HepG2 (cell line): ENCODE data around the gene SLC13A3. TPM values are rescaled to one million over a fixed set of nuclear protein-coding genes. Genes with fewer than 3 reads are reported as not detected.

Experiments used
- ATAC-seq: fragments of 200-7000 bp; cut with Tn5 transposase; 3 replicates; pipeline ENCODE4 v1.9.1; 2020; ENCODE audit warnings: mild to moderate bottlenecking, moderate library complexity
- BruUV-seq: library from RNA; stranded (reverse); fragments of 400-500 nt; replicated peaks from 2 replicates; lab custom pipeline; 2021; lab: Mats Ljungman, UMichigan
- CTCF ChIA-PET: fragments of 300-600 bp; formaldehyde crosslinking; extraction: SDS; loops from one replicate; lab custom pipeline; 2021; ENCODE audit warnings: low total read pairs, inconsistent platforms, low intra/inter-chr PET ratio; lab: Yijun Ruan, JAX
- POLR2A ChIA-PET: fragments of 350-600 bp; sonication (Branson Sonifier 250); formaldehyde crosslinking; loops from one replicate; lab custom pipeline; 2020; ENCODE audit warnings: antibody characterized with exemption, inconsistent platforms; lab: Yijun Ruan, JAX
- DNase-seq: peaks from one replicate; pipeline ENCODE4 v3.0.0-alpha.2; 2015; ENCODE audit warnings: low spot score
- FAIRE-seq: peaks from 3 replicates; lab custom pipeline; 2011; peaks lifted over from hg19 to GRCh38; lab: Jason Lieb, UNC
- H2AFZ ChIP-seq: one replicate; pipeline ENCODE4 v1.6.1; 2011; ENCODE audit warnings: low read length, inconsistent platforms
- H3K27ac ChIP-seq: fragments of 300-600 bp; 3 replicates; pipeline ENCODE4 v1.8.0; 2011; ENCODE audit warnings: mixed run types, mild to moderate bottlenecking, mixed read lengths, low read length, inconsistent platforms; ENCODE audit not compliant: insufficient read depth; ENCODE audit errors: extremely low read length
- H3K27me3 ChIP-seq, 2 experiments: fragments of 200-600 bp in 1 of 2; 2 replicates in 1 of 2; 3 replicates in 1 of 2; pipeline versions ENCODE4 v1.6.0 to v1.8.0; 2011; ENCODE audit warnings: low read length in 2 of 2, mild to moderate bottlenecking in 2 of 2, moderate library complexity in 2 of 2, inconsistent platforms in 1 of 2; ENCODE audit not compliant: insufficient read depth in 2 of 2, control insufficient read depth in 1 of 2
- H3K36me3 ChIP-seq, 2 experiments: fragments of 200-600 bp in 1 of 2; replicated peaks in 1 of 2; 2 replicates in 1 of 2; 3 replicates in 1 of 2; pipeline versions ENCODE4 v1.5.1 to v1.8.0; 2011; ENCODE audit warnings: low read length in 2 of 2, inconsistent platforms in 1 of 2; ENCODE audit not compliant: insufficient read depth in 2 of 2, control insufficient read depth in 1 of 2
- H3K4me1 ChIP-seq: 2 replicates; pipeline ENCODE4 v1.5.1; 2012; ENCODE audit warnings: low read length, inconsistent platforms; ENCODE audit not compliant: insufficient read depth
- H3K4me2 ChIP-seq: 2 replicates; pipeline ENCODE4 v1.6.0; 2011; ENCODE audit warnings: low read depth, low read length, inconsistent platforms
- H3K4me3 ChIP-seq, 3 experiments: fragments of 200-600 bp in 1 of 3; sonication (generic), shearing (Covaris generic) in 1 of 3; replicated peaks in 1 of 3; 2 replicates each; pipeline ENCODE4 v1.5.1; 2011 to 2016; ENCODE audit warnings: low read length in 3 of 3, inconsistent platforms in 2 of 3, low read depth in 2 of 3, mild to moderate bottlenecking in 2 of 3, control low read depth in 1 of 3, mixed read lengths in 1 of 3; ENCODE audit not compliant: insufficient read depth in 1 of 3
- H3K79me2 ChIP-seq: one replicate; pipeline ENCODE4 v1.6.1; 2011; ENCODE audit warnings: low read length, inconsistent platforms; ENCODE audit not compliant: insufficient read depth
- H3K9ac ChIP-seq: 2 replicates; pipeline ENCODE4 v1.6.0; 2011; ENCODE audit warnings: mild to moderate bottlenecking, low read depth, low read length, inconsistent platforms; ENCODE audit not compliant: insufficient read depth
- H3K9me3 ChIP-seq: 2 replicates; pipeline ENCODE4 v1.5.1; 2012; ENCODE audit warnings: mild to moderate bottlenecking, low read length
- H4K20me1 ChIP-seq: 2 replicates; pipeline ENCODE4 v1.6.0; 2011; ENCODE audit warnings: inconsistent platforms, mild to moderate bottlenecking, low read length, moderate library complexity; ENCODE audit not compliant: insufficient read depth
- HNRNPH1 ChIP-seq: fragments of 200-400 bp; formaldehyde crosslinking; optimal IDR thresholded peaks from 2 replicates; pipeline ENCODE3; 2017; ENCODE audit warnings: mild to moderate bottlenecking, low read depth, low read length
- SRSF9 ChIP-seq: fragments of 200-400 bp; formaldehyde crosslinking; IDR thresholded peaks from 2 replicates; pipeline ENCODE4 v1.6.1; 2018; ENCODE audit warnings: borderline replicate concordance, mild to moderate bottlenecking, low read depth, low read length; ENCODE audit not compliant: insufficient read depth, poor library complexity, severe bottlenecking
- ZBTB40 ChIP-seq, 2 experiments: fragments of 450-650 bp in 1 of 2; sonication (generic) in 1 of 2; formaldehyde crosslinking in 1 of 2; IDR thresholded peaks; 2 replicates each; pipeline versions ENCODE4 v1.6.1 to v1.8.0; 2016 to 2022; ENCODE audit warnings: antibody characterized with exemption in 1 of 2, mild to moderate bottlenecking in 1 of 2, missing genetic modification reagents in 1 of 2
- ZNF263 ChIP-seq: sonication (generic); formaldehyde crosslinking; IDR thresholded peaks from 2 replicates; pipeline ENCODE4 v1.4.0; 2020; ENCODE audit warnings: missing genetic modification reagents
- ZNF30 ChIP-seq: sonication (generic); formaldehyde crosslinking; IDR thresholded peaks from 2 replicates; pipeline ENCODE4 v1.5.0; 2020; ENCODE audit warnings: mild to moderate bottlenecking, missing genetic modification reagents
- ZNF703 ChIP-seq: sonication (generic); formaldehyde crosslinking; IDR thresholded peaks from 2 replicates; pipeline ENCODE4 v1.5.1; 2020; ENCODE audit warnings: missing genetic modification reagents, mild to moderate bottlenecking, moderate library complexity, borderline replicate concordance
- WGBS: methylation state at CpG from one replicate; pipeline ENCODE4 v1.1.6; 2017; ENCODE audit warnings: low lambda C conversion rate; 5-methylcytosine and 5-hydroxymethylcytosine counted together
- in situ Hi-C: cut with HindIII; loops from 2 replicates; pipeline ENCODE4 v1.10.0; 2017; ENCODE audit warnings: low pct_unique_long_range_greater_than_20kb; ENCODE audit not compliant: extremely low pct_ligation_motif_present
- intact Hi-C: fragments of 100-400 bp; cut with micrococcal nuclease; formaldehyde crosslinking; loops from one replicate; pipeline ENCODE4 v1.10.0; 2022; ENCODE audit not compliant: unreplicated experiment
- polyA plus RNA-seq, 8 experiments: library from polyadenylated mRNA; depleted of rRNA in 3 of 8; stranded (reverse) in 7 of 8; unstranded in 1 of 8; fragments of >200 nt; fragmentation: Illumina TruSeq in 4 of 8; extraction: Trizol in 4 of 8; gene quantifications; 2 replicates each; pipeline versions ENCODE4 v1.2.1 to v1.2.3, GENCODE V29; 2011 to 2016; ENCODE audit warnings: low read depth in 4 of 8, missing spikeins in 1 of 8, mixed read lengths in 1 of 8; ENCODE audit not compliant: insufficient read depth in 1 of 8
- total RNA-seq, 5 experiments: library from RNA; depleted of rRNA; stranded (reverse); fragments of >200 nt; fragmentation: Illumina TruSeq; extraction: Trizol; gene quantifications; 2 replicates each; pipeline ENCODE4 v1.2.3, GENCODE V29; 2016; ENCODE audit warnings: low read depth in 1 of 5
- TF ChIP-seq, protein P1 (sequence below): sonication (generic); formaldehyde crosslinking; IDR thresholded peaks from 2 replicates; pipeline ENCODE4 v1.8.0; 2022; ENCODE audit warnings: mild to moderate bottlenecking, missing genetic modification reagents, borderline replicate concordance

SLC13A3 gene
- total and polyA plus RNA-seq, 2 of the 13 experiments (the other 11 are each of a cell fraction or from before 2014, with no cell fraction given): 66.5 to 76.0 TPM

DNA sequence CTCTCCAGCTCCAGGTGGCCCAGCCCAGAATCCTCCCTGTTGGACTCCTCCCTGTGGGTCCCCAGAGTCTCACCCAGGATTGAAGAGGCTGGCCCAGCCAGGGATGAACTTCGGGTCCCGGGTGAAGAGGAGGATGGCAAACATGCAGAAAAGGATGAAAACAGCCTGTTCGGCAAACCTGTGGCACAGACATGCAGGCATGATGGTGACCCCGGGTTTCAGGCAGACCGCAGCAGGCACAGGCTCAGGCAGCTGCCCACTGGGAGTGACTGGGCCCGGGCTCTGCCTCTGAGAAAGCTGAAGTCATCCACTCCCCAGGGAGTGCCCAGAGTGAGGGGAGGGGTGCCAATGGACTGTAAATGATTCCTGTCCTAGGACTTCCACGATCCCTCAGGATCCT lies 63.3 kb downstream of the SLC13A3 start:
- DNase-seq: no peak
- intact Hi-C loops: no loop called here
- H3K79me2 ChIP-seq: no peaks in the 10 kb centered on the region
- H3K27me3 ChIP-seq: no peaks in the 10 kb centered on the region
- H4K20me1 ChIP-seq: no peaks in the 10 kb centered on the region
- no peak overlapping the region for H3K4me2 ChIP-seq
- POLR2A ChIA-PET: no interaction called here
- ATAC-seq: peak; percentile 30; the same call in 1 of the 3 replicates
- TF ChIP-seq ZNF30 (CRISPR knock-in tag): no peak
- peak; percentile 85 for TF ChIP-seq ZNF263
- TF ChIP-seq, all 625 proteins: peak for 1
- Histone ChIP-seq H3K9me3 (no peaks in the 10 kb centered on the region), H3K4me1 (peaks cover 24% of the 10 kb centered on the region), H3K9ac (no peak overlapping the region), H3K36me3 (peaks cover 23 to 34% of the 10 kb centered on the region in 2 experiments; a peak in 4 of 5 replicates), H3K4me3 (no peak overlapping the region), H2AFZ (no peak overlapping the region), H3K27ac (no peak overlapping the region)
- in situ Hi-C loops: no loop called here
- WGBS: 93% methylated on average over 7 of the region's 7 CpGs
- CTCF ChIA-PET: no interaction called here
- BruUV-seq: no TSS peak
- no peak for FAIRE-seq

- POLR2A ChIA-PET: no interaction called here
- H2AFZ ChIP-seq: no peak overlapping the region
- CTCF ChIA-PET: no interaction called here
- TF ChIP-seq ZBTB40 (IDR thresholded peaks at IDR 0.05): peak; percentile 42; the same call in 1 of the 2 replicates
- TF ChIP-seq ZBTB40 (CRISPR knock-in tag; IDR thresholded peaks at IDR 0.05): peak; percentile 94
- no peak for TF ChIP-seq ZNF703
- TF ChIP-seq HNRNPH1: no peak
- TF ChIP-seq SRSF9: no peak
- TF ChIP-seq, protein P1, sequence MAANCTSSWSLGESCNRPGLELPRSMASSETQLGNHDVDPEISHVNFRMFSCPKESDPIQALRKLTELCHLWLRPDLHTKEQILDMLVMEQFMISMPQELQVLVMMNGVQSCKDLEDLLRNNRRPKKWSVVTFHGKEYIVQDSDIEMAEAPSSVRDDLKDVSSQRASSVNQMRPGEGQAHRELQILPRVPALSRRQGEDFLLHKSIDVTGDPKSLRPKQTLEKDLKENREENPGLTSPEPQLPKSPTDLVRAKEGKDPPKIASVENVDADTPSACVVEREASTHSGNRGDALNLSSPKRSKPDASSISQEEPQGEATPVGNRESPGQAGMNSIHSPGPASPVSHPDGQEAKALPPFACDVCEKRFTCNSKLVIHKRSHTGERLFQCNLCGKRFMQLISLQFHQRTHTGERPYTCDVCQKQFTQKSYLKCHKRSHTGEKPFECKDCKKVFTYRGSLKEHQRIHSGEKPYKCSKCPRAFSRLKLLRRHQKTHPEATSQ (CRISPR knock-in tag): no peak
Observed at GRCh38 chr20:46586724-46587123, 64.5 kb downstream of the SLC13A3 start.

More at GRCh38 chr20:46586724-46587123, 64.5 kb downstream of the SLC13A3 start:
- in situ Hi-C loops: no loop called here
- WGBS: 97% methylated on average over 5 of the region's 5 CpGs
- H3K9ac ChIP-seq: no peak overlapping the region
- H3K4me3 ChIP-seq: no peak overlapping the region
- H3K36me3 ChIP-seq: peaks cover 23 to 36% of the 10 kb centered on the region in 2 experiments; a peak in 4 of 5 replicates
- intact Hi-C loops: no loop called here
- FAIRE-seq (no peak), ATAC-seq (no peak), DNase-seq (no peak)
- H3K27ac ChIP-seq: no peak overlapping the region
- H3K79me2 ChIP-seq: no peaks in the 10 kb centered on the region
- BruUV-seq: no TSS peak
- H3K9me3 ChIP-seq: no peaks in the 10 kb centered on the region
- H3K4me1 ChIP-seq: peaks cover 31% of the 10 kb centered on the region
- H4K20me1 ChIP-seq: no peaks in the 10 kb centered on the region
- no peak overlapping the region for H3K4me2 ChIP-seq
- no peaks in the 10 kb centered on the region for H3K27me3 ChIP-seq
